GM12878 (cell line): ENCODE results near the gene FAM170B. TPM values are rescaled to one million over a fixed set of nuclear protein-coding genes. Genes with fewer than 3 reads are reported as not detected.
A peak's percentile ranks its signal among the peaks of the same experiment; 100 is the strongest.

Experiments
- ATAC-seq: fragments of 200-7000 bp; cut with Tn5 transposase; 3 replicates; pipeline ENCODE4 v1.9.1; 2020; ENCODE audit warnings: mild to moderate bottlenecking, moderate library complexity
- Bru-seq: library from RNA; stranded (reverse); fragments of 400-500 nt; gene quantifications from one replicate; lab custom pipeline; 2021; lab: Mats Ljungman, UMichigan
- BruChase-seq, 2 experiments: library from RNA; stranded (reverse); fragments of 400-500 nt; gene quantifications; one replicate each; lab custom pipeline; 2021; lab: Mats Ljungman, UMichigan
- BruUV-seq: library from RNA; stranded (reverse); fragments of 400-500 nt; replicated peaks from 2 replicates; lab custom pipeline; 2021; lab: Mats Ljungman, UMichigan
- CTCF ChIA-PET: fragments of 300-600 bp; sonication (Branson Sonifier 250); formaldehyde crosslinking; extraction: SDS; loops from one replicate; lab custom pipeline; 2021; ENCODE audit warnings: inconsistent platforms; lab: Yijun Ruan, JAX
- POLR2A ChIA-PET: fragments of 350-600 bp; formaldehyde crosslinking; extraction: SDS; loops from one replicate; lab custom pipeline; 2021; ENCODE audit warnings: inconsistent platforms; lab: Charles Lee
- RAD21 ChIA-PET: fragments of 300-600 bp; sonication (Branson Sonifier 250); formaldehyde crosslinking; loops from one replicate; lab custom pipeline; 2023; ENCODE audit warnings: antibody characterized with exemption; ENCODE audit not compliant: unreplicated experiment; lab: Charles Lee
- SMC1A ChIA-PET: fragments of 300-600 bp; sonication (Branson Sonifier 250); formaldehyde crosslinking; loops from one replicate; lab custom pipeline; 2023; ENCODE audit not compliant: unreplicated experiment, uncharacterized antibody; lab: Charles Lee
- DNase-seq: peaks from one replicate; pipeline ENCODE4 v3.0.0-alpha.2; 2011; ENCODE audit warnings: low read depth, low spot score
- FAIRE-seq: peaks from 3 replicates; lab custom pipeline; 2011; peaks lifted over from hg19 to GRCh38; lab: Jason Lieb, UNC
- H2AFZ ChIP-seq: 2 replicates; pipeline ENCODE4 v1.6.0; 2011; ENCODE audit warnings: low read depth, low read length, control low read depth; ENCODE audit not compliant: control insufficient read depth
- H3K27ac ChIP-seq: 2 replicates; pipeline ENCODE4 v1.5.1; 2011; ENCODE audit warnings: control low read depth; ENCODE audit not compliant: control insufficient read depth, insufficient read depth
- H3K27me3 ChIP-seq, 2 experiments: replicated peaks in 1 of 2; 2 replicates each; pipeline versions ENCODE4 v1.6.0 to v1.6.1; 2011; ENCODE audit warnings: low read length in 1 of 2; ENCODE audit not compliant: control insufficient read depth in 2 of 2, insufficient read depth in 2 of 2
- H3K36me3 ChIP-seq, 2 experiments: 2 replicates each; pipeline ENCODE4 v1.5.1; 2011; ENCODE audit warnings: low read length in 1 of 2; ENCODE audit not compliant: control insufficient read depth in 2 of 2, insufficient read depth in 2 of 2
- H3K4me1 ChIP-seq: 2 replicates; pipeline ENCODE4 v1.6.1; 2011; ENCODE audit warnings: mild to moderate bottlenecking, low read length, moderate library complexity, mixed read lengths; ENCODE audit not compliant: control insufficient read depth, insufficient read depth
- H3K4me2 ChIP-seq: 2 replicates; pipeline ENCODE4 v1.6.0; 2011; ENCODE audit warnings: control low read depth; ENCODE audit not compliant: control insufficient read depth, insufficient read depth
- H3K4me3 ChIP-seq: fragments of 200-600 bp; sonication (generic); 2 replicates; pipeline ENCODE4 v1.5.1; 2016
- H3K79me2 ChIP-seq: 2 replicates; pipeline ENCODE4 v1.6.0; 2011; ENCODE audit warnings: low read length; ENCODE audit not compliant: control insufficient read depth, insufficient read depth
- H3K9ac ChIP-seq: 2 replicates; pipeline ENCODE4 v1.8.0; 2011; ENCODE audit warnings: low read length, control low read depth, mixed read lengths; ENCODE audit not compliant: control insufficient read depth, insufficient read depth
- H3K9me3 ChIP-seq: replicated peaks from 3 replicates; pipeline ENCODE4 v1.5.1; 2011; ENCODE audit warnings: mild to moderate bottlenecking, low read length; ENCODE audit not compliant: control insufficient read depth, insufficient read depth
- H4K20me1 ChIP-seq: 2 replicates; pipeline ENCODE4 v1.6.0; 2011; ENCODE audit not compliant: control insufficient read depth, insufficient read depth
- NFXL1 ChIP-seq: fragments of 450-650 bp; IDR thresholded peaks from 2 replicates; pipeline ENCODE4 v1.6.1; 2017; ENCODE audit warnings: antibody characterized with exemption, mild to moderate bottlenecking, borderline replicate concordance
- PAX5 ChIP-seq: IDR thresholded peaks from 2 replicates; pipeline ENCODE4 v1.6.1; 2011; ENCODE audit warnings: low read depth, low read length, borderline replicate concordance
- STAT1 ChIP-seq: fragments of 450-650 bp; conservative IDR thresholded peaks from 2 replicates; pipeline ENCODE4 v1.6.1; 2014; ENCODE audit warnings: antibody characterized with exemption, mild to moderate bottlenecking
- WGBS: methylation state at CpG from one replicate; pipeline ENCODE4 v1.1.6; 2016; ENCODE audit warnings: low lambda C conversion rate; ENCODE audit not compliant: insufficient replicate concordance, insufficient coverage; ENCODE audit errors: missing lambda C conversion rate; 5-methylcytosine and 5-hydroxymethylcytosine counted together
- in situ Hi-C: fragments of 300-500 bp; cut with MboI; formaldehyde crosslinking; loops from 9 replicates; pipeline ENCODE4 v1.14.3; 2018; ENCODE audit warnings: mixed read lengths
- intact Hi-C: fragments of 100-400 bp; cut with micrococcal nuclease; formaldehyde crosslinking; loops from one replicate; pipeline ENCODE4 v1.14.2; 2022; ENCODE audit not compliant: unreplicated experiment
- long read RNA-seq, 2 experiments: library from polyadenylated mRNA; unstranded; transcript quantifications; one replicate each; pipeline ENCODE4 v2.0.0, GENCODE V29; 2019 to 2020
- polyA minus RNA-seq, 3 experiments: library from RNA; depleted of rRNA, polyadenylated mRNA; stranded (reverse); fragments of >200 nt; gene quantifications; 2 replicates each; pipeline ENCODE4 v1.2.3, GENCODE V29; 2011
- polyA plus RNA-seq, 11 experiments: library from polyadenylated mRNA; depleted of rRNA in 4 of 11; unstranded in 6 of 11; stranded (reverse) in 5 of 11; fragments of >200 nt; fragmentation: Nextera tagmentation in 4 of 11; fragmentation: Illumina TruSeq in 1 of 11; extraction: Ambion mirVana in 4 of 11; extraction: Trizol in 1 of 11; gene quantifications; 1 replicate in 1 of 11; 2 replicates in 10 of 11; pipeline versions ENCODE4 v1.2.1 to v1.2.3, GENCODE V29; 2011 to 2016; ENCODE audit warnings: inconsistent platforms in 2 of 11, missing spikeins in 2 of 11, low read depth in 1 of 11
- total RNA-seq, 4 experiments: library from RNA; depleted of rRNA in 3 of 4; stranded (reverse); fragments of >200 nt in 3 of 4; fragmentation: Illumina TruSeq in 1 of 4; extraction: Trizol in 1 of 4; gene quantifications; 2 replicates each; pipeline versions ENCODE4 v1.2.1 to v1.2.3, GENCODE V29; 2013 to 2021
- TF ChIP-seq, protein P1 (sequence below): fragments of 450-650 bp; IDR thresholded peaks from 2 replicates; pipeline ENCODE4 v1.6.1; 2017; ENCODE audit warnings: mild to moderate bottlenecking, low read depth, inconsistent platforms; ENCODE audit not compliant: poor library complexity, severe bottlenecking

FAM170B gene
- total RNA-seq (2013; cell fraction: nucleolus; rRNA removed) = not detected in 2 replicates
- total RNA-seq (2014; rRNA removed) (not detected in 2 replicates), total RNA-seq (2014; rRNA removed; fragmentation: Illumina TruSeq; extraction: Trizol) (not detected in 2 replicates), total RNA-seq (2021) (not detected in 2 replicates), polyA plus RNA-seq (2011; rRNA removed) (not detected in 2 replicates), polyA plus RNA-seq (2014; fragmentation: Illumina TruSeq; extraction: Trizol) (not detected in 2 replicates), polyA plus RNA-seq (2014; fragmentation: Nextera tagmentation; extraction: Ambion mirVana) (not detected), polyA plus RNA-seq (2014; rRNA removed) (not detected in 2 replicates), polyA plus RNA-seq (2016; fragmentation: Nextera tagmentation; extraction: Ambion mirVana) (not detected), polyA minus RNA-seq (2011; rRNA and poly(A)+ RNA removed) (0.36 TPM in 1 of 2 replicates, not detected in the other), Bru-seq, nascent RNA (percentile 27 among the genes with signal in this experiment), BruChase-seq, experiment 1, labeled RNA remaining after a 6-hour chase (percentile 27 among the genes with signal in this experiment), BruChase-seq, experiment 2, labeled RNA remaining after a 2-hour chase (percentile 38 among the genes with signal in this experiment)
- polyA plus RNA-seq (2011; ENCODE audit: low read depth) = not detected
- polyA plus RNA-seq (2011; cell fraction: cytosol; rRNA removed) = 0.10 TPM in 1 of 2 replicates, not detected in the other
- polyA plus RNA-seq (2011; cell fraction: nucleus; rRNA removed) = 0.15 TPM in 1 of 2 replicates, not detected in the other
- polyA plus RNA-seq (2012) = not detected in 2 replicates
- polyA minus RNA-seq (2011; cell fraction: cytosol; rRNA and poly(A)+ RNA removed) = not detected in 2 replicates
- polyA minus RNA-seq (2011; cell fraction: nucleus; rRNA and poly(A)+ RNA removed) = not detected in 2 replicates
- long read RNA-seq, experiment 1 = 0 reads
- long read RNA-seq, experiment 2 = 0 reads

DNA sequence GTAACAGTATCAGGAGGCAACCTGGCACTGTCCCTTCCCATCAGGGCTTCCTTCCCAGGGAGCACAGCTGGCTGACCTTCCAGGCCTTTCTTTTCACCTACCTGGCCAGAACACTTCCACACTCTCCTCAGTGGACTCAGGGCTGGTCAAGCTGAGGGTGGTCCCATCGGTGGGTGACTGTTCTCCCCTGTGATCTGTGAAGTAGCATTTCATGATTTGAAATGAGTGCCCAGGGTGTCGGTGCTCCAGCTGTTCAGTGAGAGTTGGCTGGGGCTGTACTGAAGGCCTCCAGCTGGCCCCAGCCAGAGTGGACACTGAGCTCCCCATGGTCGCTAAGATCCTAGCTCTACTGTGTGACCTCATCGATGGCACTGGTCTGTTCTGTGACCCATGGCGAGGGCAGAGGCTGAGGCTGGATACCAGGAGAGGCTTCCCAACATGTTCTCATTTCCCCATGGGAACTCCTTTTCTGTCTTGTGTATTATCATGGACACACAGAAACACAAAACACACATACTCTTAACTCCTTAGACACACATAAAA is at the start of gene FAM170B:
FAM170B (minus strand) TSS at position 316 of the 543 bp plus-strand sequence; CDS start at position 213, 103 bp downstream.
- Histone ChIP-seq H4K20me1 (no peaks in the 10 kb centered on the region), H3K4me3 (no peak within 1 kb of the TSS), H3K27me3 (no peaks in the 10 kb centered on the region), H3K9ac (no peak within 1 kb of the TSS), H2AFZ (no peak within 1 kb of the TSS), H3K4me2 (no peak within 1 kb of the TSS), H3K27ac (no peak within 1 kb of the TSS), H3K36me3 (no peaks in the 10 kb centered on the region), H3K4me1 (no peaks in the 10 kb centered on the region), H3K9me3 (no peaks in the 10 kb centered on the region), H3K79me2 (no peaks in the 10 kb centered on the region)
- FAIRE-seq (no peak), DNase-seq (no peak), ATAC-seq (no peak)
- in situ Hi-C loops = no loop called here
- ChIA-PET SMC1A (no interaction called here), CTCF (interaction anchor here (1.9 kb wide), 1 partner anchor 45 kb away, joined by 5 read pairs; no protein-coding TSS in a partner anchor), POLR2A (no interaction called here), RAD21 (interaction anchor here (2.5 kb wide), 1 partner anchor 39 kb away, joined by 8 read pairs; no protein-coding TSS in a partner anchor)
- TF ChIP-seq NFXL1 (no peak), PAX5 (no peak), STAT1 (no peak)
- TF ChIP-seq, protein P1, sequence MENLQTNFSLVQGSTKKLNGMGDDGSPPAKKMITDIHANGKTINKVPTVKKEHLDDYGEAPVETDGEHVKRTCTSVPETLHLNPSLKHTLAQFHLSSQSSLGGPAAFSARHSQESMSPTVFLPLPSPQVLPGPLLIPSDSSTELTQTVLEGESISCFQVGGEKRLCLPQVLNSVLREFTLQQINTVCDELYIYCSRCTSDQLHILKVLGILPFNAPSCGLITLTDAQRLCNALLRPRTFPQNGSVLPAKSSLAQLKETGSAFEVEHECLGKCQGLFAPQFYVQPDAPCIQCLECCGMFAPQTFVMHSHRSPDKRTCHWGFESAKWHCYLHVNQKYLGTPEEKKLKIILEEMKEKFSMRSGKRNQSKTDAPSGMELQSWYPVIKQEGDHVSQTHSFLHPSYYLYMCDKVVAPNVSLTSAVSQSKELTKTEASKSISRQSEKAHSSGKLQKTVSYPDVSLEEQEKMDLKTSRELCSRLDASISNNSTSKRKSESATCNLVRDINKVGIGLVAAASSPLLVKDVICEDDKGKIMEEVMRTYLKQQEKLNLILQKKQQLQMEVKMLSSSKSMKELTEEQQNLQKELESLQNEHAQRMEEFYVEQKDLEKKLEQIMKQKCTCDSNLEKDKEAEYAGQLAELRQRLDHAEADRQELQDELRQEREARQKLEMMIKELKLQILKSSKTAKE = no peak
- no TSS peak for BruUV-seq
- intact Hi-C loops = no loop called here
- 25% methylated on average over 5 of the region's 5 CpGs for WGBS
